Ectodermal cell (in vitro differentiated cells): ENCODE data around the gene NBAS.

Source experiments
- H3K27ac ChIP-seq: 2 replicates; pipeline ENCODE4 v1.7.0; 2013; ENCODE audit warnings: mild to moderate bottlenecking, low read depth, low read length; ENCODE audit not compliant: insufficient read depth, poor library complexity, severe bottlenecking
- H3K27me3 ChIP-seq: 2 replicates; pipeline ENCODE4 v1.7.0; 2013; ENCODE audit warnings: mild to moderate bottlenecking, low read length; ENCODE audit not compliant: insufficient read depth, control insufficient read depth, poor library complexity, severe bottlenecking
- H3K36me3 ChIP-seq: one replicate; pipeline ENCODE4 v1.7.0; 2013; ENCODE audit warnings: low read length; ENCODE audit not compliant: control insufficient read depth, insufficient read depth
- H3K4me1 ChIP-seq: one replicate; pipeline ENCODE4 v1.7.0; 2013; ENCODE audit warnings: low read length; ENCODE audit not compliant: control insufficient read depth, insufficient read depth
- H3K4me3 ChIP-seq: 2 replicates; pipeline ENCODE4 v1.7.0; 2013; ENCODE audit warnings: low read depth, low read length, control low read depth; ENCODE audit not compliant: insufficient read depth
- H3K9me3 ChIP-seq: 2 replicates; pipeline ENCODE4 v1.7.0; 2013; ENCODE audit warnings: mild to moderate bottlenecking, low read length, moderate library complexity; ENCODE audit not compliant: control insufficient read depth
- WGBS, 2 experiments: methylation state at CpG; one replicate each; pipeline ENCODE4 v1.1.7; 2013; ENCODE audit warnings: missing lambda C conversion rate in 2 of 2; 5-methylcytosine and 5-hydroxymethylcytosine counted together

NBAS gene

GRCh38 chr2:15480552-15480951 lies 80.6 kb downstream of the NBAS start:
- Histone ChIP-seq H3K36me3 (peaks cover 3% of the 10 kb centered on the region), H3K9me3 (no peaks in the 10 kb centered on the region), H3K27me3 (no peaks in the 10 kb centered on the region), H3K4me1 (no peaks in the 10 kb centered on the region), H3K27ac (no peak overlapping the region), H3K4me3 (no peak overlapping the region)

GRCh38 chr2:15472876-15473275 lies 88.3 kb downstream of the NBAS start:
- 89 to 91% methylated on average over 4 of the region's 4 CpGs for WGBS, 2 experiments
- no peak overlapping the region for H3K4me3 ChIP-seq
- H3K27ac ChIP-seq = no peak overlapping the region
- no peaks in the 10 kb centered on the region for H3K27me3 ChIP-seq
- peaks cover 8% of the 10 kb centered on the region for H3K36me3 ChIP-seq
- H3K9me3 ChIP-seq = no peaks in the 10 kb centered on the region
- no peaks in the 10 kb centered on the region for H3K4me1 ChIP-seq

- Histone ChIP-seq H3K27me3 (no peaks in the 10 kb centered on the region), H3K4me3 (no peak overlapping the region), H3K27ac (no peak overlapping the region), H3K36me3 (peaks cover 8% of the 10 kb centered on the region), H3K9me3 (no peaks in the 10 kb centered on the region), H3K4me1 (no peaks in the 10 kb centered on the region)
- WGBS, 2 experiments = 88 to 91% methylated on average over 2 of the region's 3 CpGs
Measured at GRCh38 chr2:15472133-15472532, 89.0 kb downstream of the NBAS start.

GRCh38 chr2:15471606-15472005 lies 89.5 kb downstream of the NBAS start:
- H3K9me3 ChIP-seq = no peaks in the 10 kb centered on the region
- H3K4me1 ChIP-seq = no peaks in the 10 kb centered on the region
- no peak overlapping the region for H3K4me3 ChIP-seq
- peaks cover 8% of the 10 kb centered on the region for H3K36me3 ChIP-seq
- 91 to 92% methylated on average over 2 of the region's 2 CpGs for WGBS, 2 experiments
- H3K27me3 ChIP-seq = no peaks in the 10 kb centered on the region
- no peak overlapping the region for H3K27ac ChIP-seq

GRCh38 chr2:15460112-15460620 lies 101.0 kb downstream of the NBAS start:
- H3K4me3 ChIP-seq = no peak overlapping the region
- no peaks in the 10 kb centered on the region for H3K4me1 ChIP-seq
- peaks cover 5% of the 10 kb centered on the region for H3K36me3 ChIP-seq
- H3K27ac ChIP-seq = no peak overlapping the region
- H3K9me3 ChIP-seq = no peaks in the 10 kb centered on the region
- 92 to 96% methylated on average over 1 of the region's 1 CpG for WGBS, 2 experiments
- no peaks in the 10 kb centered on the region for H3K27me3 ChIP-seq

- Histone ChIP-seq H3K27ac (no peak overlapping the region), H3K4me1 (no peaks in the 10 kb centered on the region), H3K9me3 (no peaks in the 10 kb centered on the region), H3K36me3 (peaks cover 5% of the 10 kb centered on the region), H3K27me3 (no peaks in the 10 kb centered on the region), H3K4me3 (no peak overlapping the region)
- 93% methylated on average over 2 of the region's 2 CpGs for WGBS, 2 experiments
Measured at GRCh38 chr2:15458277-15458676, 102.9 kb downstream of the NBAS start.

GRCh38 chr2:15457868-15458267 lies 103.3 kb downstream of the NBAS start:
- WGBS, 2 experiments = 77 to 92% methylated on average over 3 to 5 of the region's 5 CpGs
- Histone ChIP-seq H3K27me3 (no peaks in the 10 kb centered on the region), H3K9me3 (no peaks in the 10 kb centered on the region), H3K36me3 (peaks cover 5% of the 10 kb centered on the region), H3K4me3 (no peak overlapping the region), H3K4me1 (no peaks in the 10 kb centered on the region), H3K27ac (no peak overlapping the region)

GRCh38 chr2:15456352-15456751 lies 104.8 kb downstream of the NBAS start:
- no peak overlapping the region for H3K4me3 ChIP-seq
- H3K27me3 ChIP-seq = no peaks in the 10 kb centered on the region
- peaks cover 5% of the 10 kb centered on the region for H3K36me3 ChIP-seq
- no peak overlapping the region for H3K27ac ChIP-seq
- H3K9me3 ChIP-seq = no peaks in the 10 kb centered on the region
- 97 to 100% methylated on average over 2 of the region's 3 CpGs for WGBS, 2 experiments
- H3K4me1 ChIP-seq = no peaks in the 10 kb centered on the region

GRCh38 chr2:15450808-15451207 lies 110.3 kb downstream of the NBAS start:
- Histone ChIP-seq H3K9me3 (no peaks in the 10 kb centered on the region), H3K27me3 (no peaks in the 10 kb centered on the region), H3K4me3 (no peak overlapping the region), H3K4me1 (no peaks in the 10 kb centered on the region), H3K36me3 (no peaks in the 10 kb centered on the region), H3K27ac (no peak overlapping the region)
- WGBS, 2 experiments = 93 to 95% methylated on average over 2 of the region's 2 CpGs

- H3K27ac ChIP-seq = no peak overlapping the region
- H3K4me3 ChIP-seq = no peak overlapping the region
- H3K4me1 ChIP-seq = no peaks in the 10 kb centered on the region
- H3K27me3 ChIP-seq = no peaks in the 10 kb centered on the region
- 81 to 87% methylated on average over 2 of the region's 2 CpGs for WGBS, 2 experiments
- no peaks in the 10 kb centered on the region for H3K36me3 ChIP-seq
- H3K9me3 ChIP-seq = no peaks in the 10 kb centered on the region
Measured at GRCh38 chr2:15449556-15450236, 111.4 kb downstream of the NBAS start.
